ENCODE data around the gene FRMD5. TPM values are rescaled to one million over a fixed set of nuclear protein-coding genes. Genes with fewer than 3 reads are reported as not detected.

FRMD5 gene
- total RNA-seq, 4 donors from 2014 or later: 2.9 to 5.4 (median 3.8) TPM

DNA sequence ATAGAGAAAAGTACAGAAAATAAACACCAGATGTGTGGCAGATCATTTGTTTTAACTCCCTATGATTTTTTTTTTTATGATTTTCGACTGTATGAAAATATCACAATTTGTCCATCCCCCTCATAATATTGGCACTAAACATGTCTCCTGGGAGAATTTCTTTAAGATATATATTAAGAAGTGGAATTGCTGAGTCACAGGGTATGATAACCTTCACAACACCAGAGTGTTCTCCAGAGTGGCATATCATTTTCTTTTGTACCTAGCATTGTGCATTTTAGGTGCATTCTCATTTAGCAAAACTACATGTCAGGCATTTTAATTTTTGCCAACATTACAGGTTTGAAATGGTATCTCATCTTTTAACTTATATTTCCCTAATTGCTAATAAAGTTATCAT is 170.9 kb downstream of the FRMD5 start:
- Histone ChIP-seq H3K27me3 (no peaks in the 10 kb centered on the region), H3K36me3 (no peaks in the 10 kb centered on the region), H3K9me3 (no peaks in the 10 kb centered on the region), H3K4me1 (no peaks in the 10 kb centered on the region), H3K4me3 (no peak overlapping the region), H3K27ac (no peak overlapping the region)
- 67 to 72% methylated on average over 1 of the region's 1 CpG for WGBS, 2 donors
- no peak for DNase-seq (ENCODE audit: low spot score in 2 of 2)
- TF ChIP-seq POLR2A (IDR thresholded peaks at IDR 0.05) (no peak), EP300 (IDR thresholded peaks at IDR 0.05) (no peak)
- TF ChIP-seq, protein P1, sequence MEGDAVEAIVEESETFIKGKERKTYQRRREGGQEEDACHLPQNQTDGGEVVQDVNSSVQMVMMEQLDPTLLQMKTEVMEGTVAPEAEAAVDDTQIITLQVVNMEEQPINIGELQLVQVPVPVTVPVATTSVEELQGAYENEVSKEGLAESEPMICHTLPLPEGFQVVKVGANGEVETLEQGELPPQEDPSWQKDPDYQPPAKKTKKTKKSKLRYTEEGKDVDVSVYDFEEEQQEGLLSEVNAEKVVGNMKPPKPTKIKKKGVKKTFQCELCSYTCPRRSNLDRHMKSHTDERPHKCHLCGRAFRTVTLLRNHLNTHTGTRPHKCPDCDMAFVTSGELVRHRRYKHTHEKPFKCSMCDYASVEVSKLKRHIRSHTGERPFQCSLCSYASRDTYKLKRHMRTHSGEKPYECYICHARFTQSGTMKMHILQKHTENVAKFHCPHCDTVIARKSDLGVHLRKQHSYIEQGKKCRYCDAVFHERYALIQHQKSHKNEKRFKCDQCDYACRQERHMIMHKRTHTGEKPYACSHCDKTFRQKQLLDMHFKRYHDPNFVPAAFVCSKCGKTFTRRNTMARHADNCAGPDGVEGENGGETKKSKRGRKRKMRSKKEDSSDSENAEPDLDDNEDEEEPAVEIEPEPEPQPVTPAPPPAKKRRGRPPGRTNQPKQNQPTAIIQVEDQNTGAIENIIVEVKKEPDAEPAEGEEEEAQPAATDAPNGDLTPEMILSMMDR (IDR thresholded peaks at IDR 0.05): no peak

DNA sequence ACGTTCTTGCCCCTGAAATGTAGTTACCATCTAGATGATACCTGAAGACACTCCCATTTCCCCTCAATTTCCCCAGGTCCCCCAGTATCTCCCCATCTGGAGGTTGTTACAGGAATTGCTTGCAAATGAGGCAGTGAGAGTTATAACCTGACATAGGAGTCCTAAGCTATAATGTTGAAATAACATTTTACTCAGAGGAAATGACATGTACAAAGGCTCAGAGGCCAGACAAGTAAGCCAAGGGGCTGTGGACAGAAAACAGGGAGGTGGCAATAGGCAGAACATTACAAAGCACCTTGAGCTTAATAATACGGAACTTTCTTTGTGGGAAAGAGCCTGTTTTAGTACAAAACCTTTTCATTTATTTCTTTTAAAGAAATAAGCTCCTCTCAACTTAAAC is 171.9 kb downstream of the FRMD5 start:
- no peak for DNase-seq (ENCODE audit: low spot score in 2 of 2)
- H3K27me3 ChIP-seq: no peaks in the 10 kb centered on the region
- H3K4me3 ChIP-seq: no peak overlapping the region
- H3K27ac ChIP-seq: no peak overlapping the region
- WGBS, 2 donors: 85 to 98% methylated on average over 2 of the region's 2 CpGs
- no peaks in the 10 kb centered on the region for H3K9me3 ChIP-seq
- TF ChIP-seq, protein P1 (IDR thresholded peaks at IDR 0.05): no peak
- TF ChIP-seq EP300 (IDR thresholded peaks at IDR 0.05) (no peak), POLR2A (IDR thresholded peaks at IDR 0.05) (no peak)
- no peaks in the 10 kb centered on the region for H3K4me1 ChIP-seq
- no peaks in the 10 kb centered on the region for H3K36me3 ChIP-seq

DNA sequence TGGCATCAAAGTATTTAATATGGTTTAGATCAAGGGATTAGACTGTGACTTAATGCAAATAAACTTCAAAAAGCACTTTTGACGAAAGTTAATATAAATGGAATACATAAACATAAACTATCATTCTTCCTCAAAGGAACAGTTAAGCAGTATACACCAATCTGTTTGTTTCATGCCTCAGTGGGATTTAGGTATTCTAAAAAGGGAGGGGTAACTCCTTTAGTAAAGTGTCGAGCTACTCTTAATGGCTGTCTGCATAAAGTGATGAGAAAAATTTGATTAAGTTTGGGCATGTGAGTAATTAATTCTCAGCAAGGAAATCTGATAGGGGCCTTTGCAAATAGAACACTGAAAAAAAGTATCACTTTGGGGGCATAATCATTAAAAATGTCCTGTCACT is 176.9 kb downstream of the FRMD5 start:
- no peak overlapping the region for H3K4me3 ChIP-seq
- TF ChIP-seq POLR2A (IDR thresholded peaks at IDR 0.05): no peak
- no peak for TF ChIP-seq EP300 (IDR thresholded peaks at IDR 0.05)
- TF ChIP-seq, protein P1 (IDR thresholded peaks at IDR 0.05): no peak
- 74 to 79% methylated on average over 2 of the region's 2 CpGs for WGBS, 2 donors

DNA sequence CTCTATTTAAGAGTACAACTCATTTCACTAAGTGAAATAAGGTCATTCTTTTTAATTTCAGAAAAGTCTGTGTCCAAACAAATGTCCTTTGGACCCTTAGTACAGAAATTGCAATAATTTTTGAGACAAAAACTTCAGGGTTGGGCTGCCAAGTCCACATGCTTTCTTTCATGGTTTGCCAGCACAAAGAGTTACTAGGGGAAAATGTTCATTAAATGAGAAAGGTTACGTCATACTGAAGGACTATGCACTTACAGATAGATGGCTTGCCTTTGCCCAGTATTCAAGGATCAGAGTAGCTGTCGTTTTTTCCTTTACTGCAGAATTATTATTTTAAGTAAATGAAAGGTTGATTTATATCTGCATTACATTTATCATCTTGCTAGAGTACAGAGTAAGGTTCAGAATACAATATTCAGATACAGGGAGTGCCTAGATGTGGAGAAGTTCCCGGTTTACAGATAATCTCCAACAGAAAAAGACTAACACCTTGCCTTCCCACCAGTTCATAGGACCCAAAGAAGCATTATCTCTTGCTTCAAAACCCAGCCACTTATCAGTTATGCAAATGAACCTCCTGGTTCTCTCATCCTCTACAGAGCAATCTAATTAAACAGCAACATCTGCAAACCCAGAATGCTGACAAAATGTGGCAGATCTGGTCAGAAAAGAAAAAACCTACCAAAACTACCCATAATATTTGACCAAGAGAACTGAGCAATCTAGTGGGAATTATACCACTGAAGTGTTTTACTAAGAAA is 179.3 kb downstream of the FRMD5 start:
- H3K4me1 ChIP-seq: peaks cover 0 to 12% (median 0%) of the 10 kb centered on the region in 4 donors
- no peaks in the 10 kb centered on the region for H3K9me3 ChIP-seq
- no peak overlapping the region for H3K4me3 ChIP-seq
- H3K27ac ChIP-seq: peak overlapping the region in 2 of 4 donors; percentile 3 to 43
- 37 to 45% methylated on average over 3 of the region's 3 CpGs for WGBS, 2 donors
- DNase-seq (ENCODE audit: low spot score in 2 of 2): no peak
- no peaks in the 10 kb centered on the region for H3K36me3 ChIP-seq
- peak in 1 of 2 donors; percentile 22 for TF ChIP-seq EP300 (IDR thresholded peaks at IDR 0.05)
- no peak for TF ChIP-seq POLR2A (IDR thresholded peaks at IDR 0.05)
- no peaks in the 10 kb centered on the region for H3K27me3 ChIP-seq

More for the DNA sequence above, 176.9 kb downstream of the FRMD5 start:
- Histone ChIP-seq H3K27me3 (no peaks in the 10 kb centered on the region), H3K36me3 (no peaks in the 10 kb centered on the region), H3K9me3 (no peaks in the 10 kb centered on the region), H3K4me1 (peaks cover 0 to 12% (median 0%) of the 10 kb centered on the region in 4 donors), H3K27ac (no peak overlapping the region)
- DNase-seq (ENCODE audit: low spot score in 2 of 2): no peak

DNA sequence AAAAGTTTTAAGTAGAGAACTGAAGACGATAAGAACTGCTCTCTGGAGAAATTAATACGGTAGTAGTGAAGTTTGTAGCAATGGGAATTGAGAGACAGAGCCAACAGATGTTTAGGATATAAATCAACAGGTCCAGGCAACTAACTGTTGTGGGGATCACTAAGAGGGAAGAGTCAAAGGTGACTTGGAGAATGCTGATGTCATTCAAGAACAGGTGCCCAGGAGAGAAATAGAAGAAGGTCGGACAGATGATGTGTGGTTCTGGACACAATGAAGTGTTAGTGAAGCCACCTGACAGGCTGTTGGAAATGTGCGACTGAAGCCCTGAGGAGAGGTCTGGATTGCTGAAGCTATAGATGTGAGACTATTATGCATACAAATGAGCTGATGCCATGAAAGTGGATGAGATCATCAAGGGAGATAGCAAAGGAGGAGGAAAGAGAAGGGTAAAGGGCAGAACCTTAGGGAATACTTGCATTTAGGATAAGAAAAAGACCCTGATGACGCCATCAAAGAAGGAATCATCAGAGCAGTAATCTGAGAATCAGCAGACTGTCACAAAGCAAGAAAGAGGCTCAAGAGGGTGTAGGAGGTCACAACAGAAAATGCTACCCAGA is 183.7 kb downstream of the FRMD5 start:
- 57 to 64% methylated on average over 5 of the region's 5 CpGs for WGBS, 2 donors

More for the DNA sequence above, 183.7 kb downstream of the FRMD5 start:
- H3K9me3 ChIP-seq: no peaks in the 10 kb centered on the region
- H3K4me3 ChIP-seq: no peak overlapping the region
- DNase-seq (ENCODE audit: low spot score in 2 of 2): no peak
- H3K27me3 ChIP-seq: no peaks in the 10 kb centered on the region
- no peak overlapping the region for H3K27ac ChIP-seq
- H3K4me1 ChIP-seq: peaks cover 0 to 12% (median 0%) of the 10 kb centered on the region in 4 donors
- no peaks in the 10 kb centered on the region for H3K36me3 ChIP-seq
- TF ChIP-seq EP300 (IDR thresholded peaks at IDR 0.05): no peak
- no peak for TF ChIP-seq POLR2A (IDR thresholded peaks at IDR 0.05)
- TF ChIP-seq, protein P1 (IDR thresholded peaks at IDR 0.05): no peak
